Peyer's patch (tissue), 4 donors: ENCODE data around the gene TSPAN3. TPM values are rescaled to one million over a fixed set of nuclear protein-coding genes. Genes with fewer than 3 reads are reported as not detected.

ENCODE experiments used
- DNase-seq, 3 donors: peaks; one replicate each; pipeline ENCODE4 v3.0.0-alpha.2; 2017 to 2019
- H3K27ac ChIP-seq, 4 donors: fragments of 200-600 bp; sonication (generic); one replicate each; pipeline ENCODE4 v1.5.1; 2016 to 2019
- H3K27me3 ChIP-seq, 2 donors: fragments of 200-600 bp; sonication (generic); one replicate each; pipeline ENCODE4 v1.5.1; 2019
- H3K36me3 ChIP-seq, 3 donors: fragments of 200-600 bp; sonication (generic); one replicate each; pipeline ENCODE4 v1.5.1; 2016 to 2019
- H3K4me1 ChIP-seq, 4 donors: fragments of 200-600 bp; sonication (generic); one replicate each; pipeline ENCODE4 v1.5.1; 2016 to 2019
- H3K4me3 ChIP-seq, 4 donors: fragments of 200-600 bp; sonication (generic); 1 replicate in 3 of 4; 2 replicates in 1 of 4; pipeline ENCODE4 v1.5.1; 2016 to 2019; ENCODE audit warnings: mild to moderate bottlenecking in 1 of 4
- H3K9me3 ChIP-seq, 4 donors: fragments of 200-600 bp; sonication (generic); one replicate each; pipeline ENCODE4 v1.5.1; 2016 to 2019; ENCODE audit warnings: mild to moderate bottlenecking in 1 of 4
- CTCF ChIP-seq, 6 experiments: fragments of 450-650 bp in 4 of 6; fragments of 200-600 bp in 2 of 6; sonication (generic) in 1 of 6; IDR thresholded peaks; one replicate each; pipeline ENCODE4 v1.5.1; 2017 to 2019; ENCODE audit warnings: antibody characterized with exemption in 6 of 6, mild to moderate bottlenecking in 3 of 6, moderate library complexity in 1 of 6
- POLR2A ChIP-seq, 2 donors: fragments of 450-650 bp; IDR thresholded peaks; one replicate each; pipeline ENCODE4 v1.5.1; 2017; ENCODE audit warnings: antibody characterized with exemption in 2 of 2, mild to moderate bottlenecking in 2 of 2, moderate library complexity in 2 of 2
- total RNA-seq, 4 donors: library from RNA; depleted of rRNA; stranded (reverse); fragments of >200 nt; gene quantifications; one replicate each; pipeline ENCODE4 v1.1.0, GENCODE V29; 2016

The TSPAN3 gene
- total RNA-seq, 4 donors from 2014 or later: 92.4 to 778 (median 563) TPM

- Histone ChIP-seq H3K4me3 (peak overlapping the region in 2 of 4 donors; percentile 5 to 6), H3K9me3 (no peaks in the 10 kb centered on the region), H3K36me3 (peaks cover 0 to 13% (median 0%) of the 10 kb centered on the region in 3 donors), H3K27me3 (no peaks in the 10 kb centered on the region), H3K4me1 (no peaks in the 10 kb centered on the region), H3K27ac (peak overlapping the region in 3 of 4 donors; percentile 28 to 77 (median 61))
- peak in 1 of 3 donors; percentile 61 for DNase-seq
- TF ChIP-seq POLR2A (IDR thresholded peaks at IDR 0.05): no peak
- TF ChIP-seq CTCF (IDR thresholded peaks at IDR 0.05): peak in 3 of 6 experiments; percentile 17 to 35 (median 30)
These were observed 42.1 kb upstream of the TSPAN3 start for GRCh38 chr15:77112838-77113504.

DNA sequence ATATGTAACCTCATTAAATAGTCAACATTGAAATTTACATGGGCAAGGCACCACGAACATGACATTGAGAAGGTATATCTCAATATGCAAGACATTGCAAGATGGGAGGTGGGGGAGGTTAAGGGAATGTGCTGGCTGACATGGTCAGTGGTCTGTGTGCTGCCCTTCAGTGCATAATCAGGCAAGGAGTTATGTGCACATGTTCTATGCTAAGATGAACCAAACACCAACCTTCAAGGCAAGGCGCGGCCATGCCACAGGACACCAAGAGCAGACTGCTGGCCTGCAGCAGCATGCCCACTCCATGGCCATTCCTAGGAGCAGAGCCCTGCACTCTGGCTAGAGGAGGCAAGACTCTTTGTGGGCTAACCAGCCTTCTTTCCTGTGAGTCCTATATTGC, 40.9 kb upstream of the TSPAN3 start:
- no peak for TF ChIP-seq CTCF (IDR thresholded peaks at IDR 0.05)
- no peak for TF ChIP-seq POLR2A (IDR thresholded peaks at IDR 0.05)
- DNase-seq: no peak
- no peak overlapping the region for H3K27ac ChIP-seq
- no peaks in the 10 kb centered on the region for H3K4me1 ChIP-seq
- peaks cover 0 to 13% (median 0%) of the 10 kb centered on the region in 3 donors for H3K36me3 ChIP-seq
- H3K4me3 ChIP-seq: peak overlapping the region in 1 of 4 donors; percentile 6
- H3K27me3 ChIP-seq: no peaks in the 10 kb centered on the region
- H3K9me3 ChIP-seq: no peaks in the 10 kb centered on the region

GRCh38 chr15:77107531-77108355, 36.8 kb upstream of the TSPAN3 start:
- DNase-seq: peak; percentile 27 to 76 (median 64)
- Histone ChIP-seq H3K27me3 (no peaks in the 10 kb centered on the region), H3K27ac (no peak overlapping the region), H3K4me3 (no peak overlapping the region), H3K4me1 (no peaks in the 10 kb centered on the region), H3K9me3 (no peaks in the 10 kb centered on the region), H3K36me3 (no peaks in the 10 kb centered on the region)
- TF ChIP-seq POLR2A (IDR thresholded peaks at IDR 0.05) (no peak), CTCF (IDR thresholded peaks at IDR 0.05) (peak in 5 of 6 experiments; percentile 12 to 77 (median 62))

DNA sequence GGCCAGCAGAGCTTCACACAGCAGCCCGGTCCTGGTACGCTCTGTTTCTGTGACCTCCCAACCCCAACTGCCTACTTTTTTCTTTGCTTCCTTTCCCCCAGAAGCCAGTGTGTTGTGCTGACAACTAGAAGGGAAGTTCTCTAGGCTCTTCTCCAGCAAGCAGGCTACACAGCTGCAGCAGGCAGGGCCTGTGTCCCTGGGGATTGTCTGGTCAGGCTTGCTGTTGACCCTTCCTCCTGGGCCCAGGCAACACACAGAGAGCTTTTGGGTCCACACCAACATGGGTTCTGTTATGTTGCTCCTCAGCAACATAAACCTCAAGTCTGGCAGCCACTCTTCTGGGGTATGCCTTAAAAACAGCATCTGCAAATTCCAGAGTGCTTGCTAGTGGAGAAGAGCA, 36.2 kb upstream of the TSPAN3 start:
- no peak for DNase-seq
- H3K4me3 ChIP-seq: no peak overlapping the region
- no peaks in the 10 kb centered on the region for H3K4me1 ChIP-seq
- TF ChIP-seq POLR2A (IDR thresholded peaks at IDR 0.05): no peak
- no peak for TF ChIP-seq CTCF (IDR thresholded peaks at IDR 0.05)
- H3K36me3 ChIP-seq: no peaks in the 10 kb centered on the region
- no peaks in the 10 kb centered on the region for H3K9me3 ChIP-seq
- no peaks in the 10 kb centered on the region for H3K27me3 ChIP-seq
- H3K27ac ChIP-seq: no peak overlapping the region

GRCh38 chr15:77104155-77104554, 33.2 kb upstream of the TSPAN3 start:
- Histone ChIP-seq H3K4me3 (no peak overlapping the region), H3K36me3 (no peaks in the 10 kb centered on the region), H3K4me1 (no peaks in the 10 kb centered on the region), H3K27ac (no peak overlapping the region), H3K9me3 (no peaks in the 10 kb centered on the region), H3K27me3 (no peaks in the 10 kb centered on the region)
- no peak for DNase-seq
- no peak for TF ChIP-seq CTCF (IDR thresholded peaks at IDR 0.05)
- TF ChIP-seq POLR2A (IDR thresholded peaks at IDR 0.05): no peak
